HepG2 (cell line): Measurements from ENCODE around the gene SNED1. TPM values are rescaled to one million over a fixed set of nuclear protein-coding genes. Genes with fewer than 3 reads are reported as not detected.
A peak's percentile ranks its signal among the peaks of the same experiment; 100 is the strongest.

ENCODE experiments used
- ARHGAP35 ChIP-seq: sonication (generic); formaldehyde crosslinking; IDR thresholded peaks from 2 replicates; pipeline ENCODE4 v1.9.0; 2022; ENCODE audit warnings: mild to moderate bottlenecking, inconsistent platforms, moderate library complexity, missing genetic modification reagents, borderline replicate concordance
- CBX5 ChIP-seq: sonication (generic); formaldehyde crosslinking; IDR thresholded peaks from 2 replicates; pipeline ENCODE4 v1.4.0; 2020; ENCODE audit warnings: missing genetic modification reagents, borderline replicate concordance
- ELF3 ChIP-seq: IDR thresholded peaks from 2 replicates; pipeline ENCODE4 v1.6.1; 2016; ENCODE audit warnings: missing genetic modification reagents, missing compliant biosample characterization
- ERF ChIP-seq: IDR thresholded peaks from 2 replicates; pipeline ENCODE4 v1.6.1; 2018; ENCODE audit warnings: missing biosample characterization, missing genetic modification reagents
- HDAC2 ChIP-seq: sonication (generic); formaldehyde crosslinking; IDR thresholded peaks from 2 replicates; pipeline ENCODE4 v1.4.0; 2020; ENCODE audit warnings: missing genetic modification reagents
- MEIS1 ChIP-seq: sonication (generic); formaldehyde crosslinking; IDR thresholded peaks from 2 replicates; pipeline ENCODE4 v1.9.0; 2021; ENCODE audit warnings: mild to moderate bottlenecking, missing genetic modification reagents, moderate library complexity, borderline replicate concordance
- MLLT10 ChIP-seq: sonication (generic); formaldehyde crosslinking; IDR thresholded peaks from 2 replicates; pipeline ENCODE4 v1.4.0; 2020; ENCODE audit warnings: missing genetic modification reagents
- NAIF1 ChIP-seq: sonication (generic); formaldehyde crosslinking; IDR thresholded peaks from 2 replicates; pipeline ENCODE4 v1.5.0; 2020; ENCODE audit warnings: mild to moderate bottlenecking, missing genetic modification reagents, borderline replicate concordance
- PHF5A ChIP-seq: IDR thresholded peaks from one replicate; pipeline ENCODE4 v1.6.1; 2018; ENCODE audit warnings: low read depth, missing genetic modification reagents; ENCODE audit not compliant: unreplicated experiment
- RBM22 ChIP-seq: fragments of 200-400 bp; formaldehyde crosslinking; optimal IDR thresholded peaks from 2 replicates; pipeline ENCODE3; 2017; ENCODE audit warnings: mild to moderate bottlenecking, low read length, moderate library complexity
- ZFP37 ChIP-seq: sonication (generic); formaldehyde crosslinking; IDR thresholded peaks from 2 replicates; pipeline ENCODE4 v1.4.0; 2020; ENCODE audit warnings: missing genetic modification reagents, borderline replicate concordance
- ZNF3 ChIP-seq: IDR thresholded peaks from 2 replicates; pipeline ENCODE4 v1.7.0; 2017; ENCODE audit warnings: inconsistent platforms
- ZNF350 ChIP-seq: sonication (generic); formaldehyde crosslinking; IDR thresholded peaks from 2 replicates; pipeline ENCODE4 v1.4.0; 2020; ENCODE audit warnings: mild to moderate bottlenecking, low read depth, missing genetic modification reagents, borderline replicate concordance
- ZNF382 ChIP-seq: sonication (generic); formaldehyde crosslinking; IDR thresholded peaks from 2 replicates; pipeline ENCODE4 v1.5.0; 2020; ENCODE audit warnings: missing genetic modification reagents, mild to moderate bottlenecking, borderline replicate concordance
- ZNF616 ChIP-seq: sonication (generic); formaldehyde crosslinking; IDR thresholded peaks from 2 replicates; pipeline ENCODE4 v1.5.0; 2020; ENCODE audit warnings: low read depth, mild to moderate bottlenecking, missing genetic modification reagents
- ZNF75D ChIP-seq: sonication (generic); formaldehyde crosslinking; IDR thresholded peaks from 2 replicates; pipeline ENCODE4 v1.8.1; 2023; ENCODE audit warnings: missing genetic modification reagents, mild to moderate bottlenecking, borderline replicate concordance
- polyA plus RNA-seq, 8 experiments: library from polyadenylated mRNA; depleted of rRNA in 3 of 8; stranded (reverse) in 7 of 8; unstranded in 1 of 8; fragments of >200 nt; fragmentation: Illumina TruSeq in 4 of 8; extraction: Trizol in 4 of 8; gene quantifications; 2 replicates each; pipeline versions ENCODE4 v1.2.1 to v1.2.3, GENCODE V29; 2011 to 2016; ENCODE audit warnings: low read depth in 4 of 8, missing spikeins in 1 of 8, mixed read lengths in 1 of 8; ENCODE audit not compliant: insufficient read depth in 1 of 8
- total RNA-seq, 5 experiments: library from RNA; depleted of rRNA; stranded (reverse); fragments of >200 nt; fragmentation: Illumina TruSeq; extraction: Trizol; gene quantifications; 2 replicates each; pipeline ENCODE4 v1.2.3, GENCODE V29; 2016; ENCODE audit warnings: low read depth in 1 of 5
- TF ChIP-seq, protein P1 (sequence below): sonication (generic); formaldehyde crosslinking; IDR thresholded peaks from 2 replicates; pipeline ENCODE4 v1.4.0; 2020; ENCODE audit warnings: missing genetic modification reagents, low read depth, mild to moderate bottlenecking, borderline replicate concordance
- TF ChIP-seq, protein P2 (sequence below): sonication (generic); formaldehyde crosslinking; IDR thresholded peaks from 2 replicates; pipeline ENCODE4 v1.5.1; 2020; ENCODE audit warnings: mild to moderate bottlenecking, missing genetic modification reagents
- TF ChIP-seq, protein P3 (sequence below): sonication (generic); formaldehyde crosslinking; IDR thresholded peaks from 2 replicates; pipeline ENCODE4 v1.5.0; 2020; ENCODE audit warnings: missing genetic modification reagents
- TF ChIP-seq, protein P4 (sequence below): sonication (generic); formaldehyde crosslinking; IDR thresholded peaks from 2 replicates; pipeline ENCODE4 v1.4.0; 2020; ENCODE audit warnings: missing genetic modification reagents
- TF ChIP-seq, protein P5 (sequence below): sonication (generic); formaldehyde crosslinking; IDR thresholded peaks from 2 replicates; pipeline ENCODE4 v1.4.0; 2020; ENCODE audit warnings: missing genetic modification reagents, borderline replicate concordance
- TF ChIP-seq, protein P6 (sequence below): sonication (generic); formaldehyde crosslinking; IDR thresholded peaks from 2 replicates; pipeline ENCODE4 v1.4.0; 2020; ENCODE audit warnings: mild to moderate bottlenecking, missing genetic modification reagents

The SNED1 gene
- total and polyA plus RNA-seq, 2 of the 13 experiments (the other 11 are each of a cell fraction or from before 2014, with no cell fraction given): 0.15 to 0.65 TPM

DNA sequence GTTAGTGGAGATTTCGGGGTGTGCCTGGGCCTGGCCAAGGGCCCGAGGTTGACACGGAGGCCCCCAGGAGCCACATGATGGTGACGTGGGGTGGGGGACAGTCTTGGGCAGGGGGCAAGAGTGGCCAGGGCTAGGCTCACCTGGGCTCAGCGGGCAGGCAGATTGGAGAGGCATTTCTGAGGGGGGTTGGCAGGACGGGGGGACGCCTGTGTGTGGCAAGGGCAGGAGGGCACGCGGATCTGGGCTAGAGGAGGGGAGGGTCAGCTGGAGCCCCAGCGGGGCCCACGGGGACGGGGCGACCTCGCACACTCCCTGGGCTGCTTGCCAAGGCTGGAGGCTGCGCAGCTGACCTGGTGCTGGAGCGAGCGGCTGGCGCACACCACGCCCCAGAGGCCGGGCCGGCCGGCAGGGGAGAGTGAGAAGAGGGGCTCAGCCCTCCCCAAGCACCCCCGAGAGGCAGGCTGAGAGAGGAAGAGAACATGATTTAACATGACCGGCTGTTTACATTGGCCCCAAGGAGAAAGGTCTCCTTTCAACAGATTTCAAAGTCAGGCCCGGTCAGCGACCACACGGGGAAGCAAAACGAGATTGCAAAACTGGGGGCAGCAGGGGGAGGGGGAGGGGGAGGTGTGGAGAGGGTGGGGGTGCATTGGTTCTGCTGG lies 38.0 kb upstream of the SNED1 start (continued):
- TF ChIP-seq MEIS1 (CRISPR knock-in tag) (no peak; the same call in 1 of the 2 replicates), PHF5A (CRISPR knock-in tag) (peak; percentile 16), ERF (CRISPR knock-in tag) (peak; percentile 95), ZNF3 (CRISPR knock-in tag) (no peak), ZFP37 (CRISPR knock-in tag) (no peak), ZNF382 (CRISPR knock-in tag) (no peak), ZNF75D (CRISPR knock-in tag) (no peak), ARHGAP35 (CRISPR knock-in tag) (peak; percentile 42; the same call in 1 of the 2 replicates), ZNF350 (CRISPR knock-in tag) (peak; percentile 74; the same call in 1 of the 2 replicates), ZNF616 (CRISPR knock-in tag) (no peak), RBM22 (no peak), ELF3 (peak; percentile 83), MLLT10 (CRISPR knock-in tag) (no peak), CBX5 (CRISPR knock-in tag) (peak; percentile 33; the same call in 1 of the 2 replicates), HDAC2 (peak; percentile 86), NAIF1 (CRISPR knock-in tag) (no peak)
- TF ChIP-seq, protein P1, sequence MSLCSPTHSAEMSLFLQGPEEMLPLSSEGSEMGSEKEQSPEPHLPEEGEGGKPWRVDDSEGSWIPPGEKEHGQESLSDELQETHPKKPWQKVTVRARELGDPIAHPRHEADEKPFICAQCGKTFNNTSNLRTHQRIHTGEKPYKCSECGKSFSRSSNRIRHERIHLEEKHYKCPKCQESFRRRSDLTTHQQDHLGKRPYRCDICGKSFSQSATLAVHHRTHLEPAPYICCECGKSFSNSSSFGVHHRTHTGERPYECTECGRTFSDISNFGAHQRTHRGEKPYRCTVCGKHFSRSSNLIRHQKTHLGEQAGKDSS (CRISPR knock-in tag): no peak; the same call in 1 of the 2 replicates
- TF ChIP-seq, protein P2, sequence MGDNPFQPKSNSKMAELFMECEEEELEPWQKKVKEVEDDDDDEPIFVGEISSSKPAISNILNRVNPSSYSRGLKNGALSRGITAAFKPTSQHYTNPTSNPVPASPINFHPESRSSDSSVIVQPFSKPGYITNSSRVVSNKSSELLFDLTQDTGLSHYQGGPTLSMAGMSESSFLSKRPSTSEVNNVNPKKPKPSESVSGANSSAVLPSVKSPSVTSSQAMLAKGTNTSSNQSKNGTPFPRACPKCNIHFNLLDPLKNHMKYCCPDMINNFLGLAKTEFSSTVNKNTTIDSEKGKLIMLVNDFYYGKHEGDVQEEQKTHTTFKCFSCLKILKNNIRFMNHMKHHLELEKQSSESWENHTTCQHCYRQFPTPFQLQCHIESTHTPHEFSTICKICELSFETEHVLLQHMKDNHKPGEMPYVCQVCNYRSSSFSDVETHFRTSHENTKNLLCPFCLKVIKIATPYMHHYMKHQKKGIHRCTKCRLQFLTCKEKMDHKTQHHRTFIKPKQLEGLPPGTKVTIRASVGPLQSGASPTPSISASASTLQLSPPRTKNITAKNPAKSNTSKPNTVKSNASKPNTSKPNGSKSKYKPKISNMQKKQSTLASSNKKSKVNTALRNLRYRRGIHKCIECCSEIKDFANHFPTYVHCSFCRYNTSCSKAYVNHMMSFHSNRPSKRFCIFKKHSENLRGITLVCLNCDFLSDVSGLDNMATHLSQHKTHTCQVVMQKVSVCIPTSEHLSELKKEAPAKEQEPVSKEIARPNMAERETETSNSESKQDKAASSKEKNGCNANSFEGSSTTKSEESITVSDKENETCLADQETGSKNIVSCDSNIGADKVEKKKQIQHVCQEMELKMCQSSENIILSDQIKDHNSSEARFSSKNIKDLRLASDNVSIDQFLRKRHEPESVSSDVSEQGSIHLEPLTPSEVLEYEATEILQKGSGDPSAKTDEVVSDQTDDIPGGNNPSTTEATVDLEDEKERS (CRISPR knock-in tag): no peak
- TF ChIP-seq, protein P3, sequence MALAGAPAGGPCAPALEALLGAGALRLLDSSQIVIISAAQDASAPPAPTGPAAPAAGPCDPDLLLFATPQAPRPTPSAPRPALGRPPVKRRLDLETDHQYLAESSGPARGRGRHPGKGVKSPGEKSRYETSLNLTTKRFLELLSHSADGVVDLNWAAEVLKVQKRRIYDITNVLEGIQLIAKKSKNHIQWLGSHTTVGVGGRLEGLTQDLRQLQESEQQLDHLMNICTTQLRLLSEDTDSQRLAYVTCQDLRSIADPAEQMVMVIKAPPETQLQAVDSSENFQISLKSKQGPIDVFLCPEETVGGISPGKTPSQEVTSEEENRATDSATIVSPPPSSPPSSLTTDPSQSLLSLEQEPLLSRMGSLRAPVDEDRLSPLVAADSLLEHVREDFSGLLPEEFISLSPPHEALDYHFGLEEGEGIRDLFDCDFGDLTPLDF (CRISPR knock-in tag): no peak
- TF ChIP-seq, protein P4, sequence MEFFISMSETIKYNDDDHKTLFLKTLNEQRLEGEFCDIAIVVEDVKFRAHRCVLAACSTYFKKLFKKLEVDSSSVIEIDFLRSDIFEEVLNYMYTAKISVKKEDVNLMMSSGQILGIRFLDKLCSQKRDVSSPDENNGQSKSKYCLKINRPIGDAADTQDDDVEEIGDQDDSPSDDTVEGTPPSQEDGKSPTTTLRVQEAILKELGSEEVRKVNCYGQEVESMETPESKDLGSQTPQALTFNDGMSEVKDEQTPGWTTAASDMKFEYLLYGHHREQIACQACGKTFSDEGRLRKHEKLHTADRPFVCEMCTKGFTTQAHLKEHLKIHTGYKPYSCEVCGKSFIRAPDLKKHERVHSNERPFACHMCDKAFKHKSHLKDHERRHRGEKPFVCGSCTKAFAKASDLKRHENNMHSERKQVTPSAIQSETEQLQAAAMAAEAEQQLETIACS (CRISPR knock-in tag): no peak
- TF ChIP-seq, protein P5, sequence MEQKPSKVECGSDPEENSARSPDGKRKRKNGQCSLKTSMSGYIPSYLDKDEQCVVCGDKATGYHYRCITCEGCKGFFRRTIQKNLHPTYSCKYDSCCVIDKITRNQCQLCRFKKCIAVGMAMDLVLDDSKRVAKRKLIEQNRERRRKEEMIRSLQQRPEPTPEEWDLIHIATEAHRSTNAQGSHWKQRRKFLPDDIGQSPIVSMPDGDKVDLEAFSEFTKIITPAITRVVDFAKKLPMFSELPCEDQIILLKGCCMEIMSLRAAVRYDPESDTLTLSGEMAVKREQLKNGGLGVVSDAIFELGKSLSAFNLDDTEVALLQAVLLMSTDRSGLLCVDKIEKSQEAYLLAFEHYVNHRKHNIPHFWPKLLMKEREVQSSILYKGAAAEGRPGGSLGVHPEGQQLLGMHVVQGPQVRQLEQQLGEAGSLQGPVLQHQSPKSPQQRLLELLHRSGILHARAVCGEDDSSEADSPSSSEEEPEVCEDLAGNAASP (CRISPR knock-in tag): peak; percentile 26; the same call in 1 of the 2 replicates
- TF ChIP-seq, protein P6, sequence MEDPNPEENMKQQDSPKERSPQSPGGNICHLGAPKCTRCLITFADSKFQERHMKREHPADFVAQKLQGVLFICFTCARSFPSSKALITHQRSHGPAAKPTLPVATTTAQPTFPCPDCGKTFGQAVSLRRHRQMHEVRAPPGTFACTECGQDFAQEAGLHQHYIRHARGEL (CRISPR knock-in tag): no peak
